Uterus (tissue), 4 donors: ENCODE measurements around the gene CCND1. TPM values are rescaled to one million over a fixed set of nuclear protein-coding genes. Genes with fewer than 3 reads are reported as not detected.

Source experiments
- DNase-seq, 2 donors: peaks; one replicate each; pipeline ENCODE4 v3.0.0-alpha.2; 2019 to 2020
- H3K27ac ChIP-seq, 2 donors: fragments of 200-600 bp; sonication (generic); 1 replicate in 1 of 2; 2 replicates in 1 of 2; pipeline ENCODE4 v1.5.1; 2016 to 2018
- H3K27me3 ChIP-seq, 2 donors: fragments of 200-600 bp; sonication (generic); one replicate each; pipeline ENCODE4 v1.5.1; 2018 to 2019; ENCODE audit warnings: control low read depth in 1 of 2
- H3K36me3 ChIP-seq, 2 donors: fragments of 200-600 bp; sonication (generic); one replicate each; pipeline ENCODE4 v1.5.1; 2019; ENCODE audit warnings: control low read depth in 1 of 2
- H3K4me1 ChIP-seq, 2 donors: fragments of 200-600 bp; sonication (generic); one replicate each; pipeline ENCODE4 v1.5.1; 2018 to 2019; ENCODE audit warnings: control low read depth in 1 of 2
- H3K4me3 ChIP-seq, 2 donors: fragments of 200-600 bp; sonication (generic); 1 replicate in 1 of 2; 2 replicates in 1 of 2; pipeline ENCODE4 v1.5.1; 2018 to 2019; ENCODE audit warnings: mild to moderate bottlenecking in 1 of 2
- H3K9me3 ChIP-seq, 2 donors: fragments of 200-600 bp; sonication (generic); one replicate each; pipeline ENCODE4 v1.5.1; 2019; ENCODE audit warnings: control low read depth in 1 of 2
- CTCF ChIP-seq, 4 experiments: fragments of 200-600 bp in 2 of 4; fragments of 450-650 bp in 2 of 4; sonication (generic) in 2 of 4; IDR thresholded peaks; one replicate each; pipeline ENCODE4 v1.5.1; 2016 to 2019; ENCODE audit warnings: antibody characterized with exemption in 4 of 4, mild to moderate bottlenecking in 2 of 4, moderate library complexity in 1 of 4
- POLR2A ChIP-seq, 2 donors: fragments of 450-650 bp; IDR thresholded peaks; one replicate each; pipeline ENCODE4 v1.6.1; 2016; ENCODE audit warnings: antibody characterized with exemption in 2 of 2, mild to moderate bottlenecking in 1 of 2, moderate library complexity in 1 of 2
- intact Hi-C: fragments of 100-400 bp; cut with DNase I; formaldehyde crosslinking; loops from one replicate; pipeline ENCODE4 v1.15.1; 2023; ENCODE audit warnings: low total_unique reads
- total RNA-seq, 4 donors: library from RNA; depleted of rRNA in 3 of 4; stranded (reverse); fragments of >200 nt in 3 of 4; gene quantifications; one replicate each; pipeline versions ENCODE4 v1.1.0 to v1.2.4, GENCODE V29; 2014 to 2023
- donor health status: DM: yes; HTN: yes; CAD: no.

CCND1 gene
- total RNA-seq, 4 donors from 2014 or later = 2.9 to 96.5 (median 20.5) TPM

- Histone ChIP-seq H3K4me1 (no peaks in the 10 kb centered on the region), H3K4me3 (no peak overlapping the region), H3K9me3 (no peaks in the 10 kb centered on the region), H3K27ac (no peak overlapping the region), H3K36me3 (no peaks in the 10 kb centered on the region), H3K27me3 (no peaks in the 10 kb centered on the region)
- no peak for DNase-seq
- TF ChIP-seq POLR2A (IDR thresholded peaks at IDR 0.05) (no peak), CTCF (IDR thresholded peaks at IDR 0.05) (no peak)
- intact Hi-C loops = no loop called here
Measured at GRCh38 chr11:69595805-69596665, 44.9 kb upstream of the CCND1 start.

GRCh38 chr11:69598147-69598546 is 42.8 kb upstream of the CCND1 start:
- Histone ChIP-seq H3K27ac (no peak overlapping the region), H3K36me3 (no peaks in the 10 kb centered on the region), H3K4me3 (no peak overlapping the region), H3K9me3 (no peaks in the 10 kb centered on the region), H3K4me1 (no peaks in the 10 kb centered on the region), H3K27me3 (no peaks in the 10 kb centered on the region)
- TF ChIP-seq POLR2A (IDR thresholded peaks at IDR 0.05) (no peak), CTCF (IDR thresholded peaks at IDR 0.05) (no peak)
- intact Hi-C loops = no loop called here
- no peak for DNase-seq

- no peaks in the 10 kb centered on the region for H3K4me1 ChIP-seq
Measured at GRCh38 chr11:69599502-69599901, 41.5 kb upstream of the CCND1 start.

GRCh38 chr11:69600001-69600400 is 41.0 kb upstream of the CCND1 start:
- H3K9me3 ChIP-seq = no peaks in the 10 kb centered on the region
- intact Hi-C loops = no loop called here
- H3K27ac ChIP-seq = no peak overlapping the region
- no peak for DNase-seq
- TF ChIP-seq CTCF (IDR thresholded peaks at IDR 0.05) (no peak), POLR2A (IDR thresholded peaks at IDR 0.05) (no peak)
- no peak overlapping the region for H3K4me3 ChIP-seq
- no peaks in the 10 kb centered on the region for H3K27me3 ChIP-seq
- H3K36me3 ChIP-seq = no peaks in the 10 kb centered on the region
- no peaks in the 10 kb centered on the region for H3K4me1 ChIP-seq

More at GRCh38 chr11:69599502-69599901, 41.5 kb upstream of the CCND1 start:
- Histone ChIP-seq H3K27me3 (no peaks in the 10 kb centered on the region), H3K27ac (no peak overlapping the region), H3K9me3 (no peaks in the 10 kb centered on the region), H3K36me3 (no peaks in the 10 kb centered on the region), H3K4me3 (no peak overlapping the region)
- no peak for TF ChIP-seq POLR2A (IDR thresholded peaks at IDR 0.05)
- TF ChIP-seq CTCF (IDR thresholded peaks at IDR 0.05) = no peak
- no peak for DNase-seq
- intact Hi-C loops = no loop called here
